Keratinocyte (primary cell): ENCODE measurements around the gene CCDC172. TPM values are rescaled to one million over a fixed set of nuclear protein-coding genes. Genes with fewer than 3 reads are reported as not detected.

Experiments used
- DNase-seq: peaks from one replicate; pipeline ENCODE4 v3.0.0-alpha.2; 2011; ENCODE audit warnings: low read depth, missing footprints, low spot score
- FAIRE-seq: peaks from 2 replicates; lab custom pipeline; 2011; peaks lifted over from hg19 to GRCh38; lab: Jason Lieb, UNC
- H2AFZ ChIP-seq: 2 replicates; pipeline ENCODE4 v1.6.0; 2012; ENCODE audit warnings: low read length, control low read depth, inconsistent platforms; ENCODE audit not compliant: control insufficient read depth
- H3K27ac ChIP-seq: 2 replicates; pipeline ENCODE4 v1.5.1; 2011; ENCODE audit warnings: low read length; ENCODE audit not compliant: control insufficient read depth, insufficient read depth
- H3K27me3 ChIP-seq: 3 replicates; pipeline ENCODE4 v1.6.0; 2011; ENCODE audit warnings: low read length; ENCODE audit not compliant: control insufficient read depth, insufficient read depth; ENCODE audit errors: extremely low read depth
- H3K36me3 ChIP-seq, 2 experiments: 2 replicates in 1 of 2; 3 replicates in 1 of 2; pipeline ENCODE4 v1.5.1; 2011; ENCODE audit warnings: low read length in 2 of 2, mild to moderate bottlenecking in 1 of 2; ENCODE audit not compliant: control insufficient read depth in 2 of 2, insufficient read depth in 2 of 2; ENCODE audit errors: extremely low read depth in 1 of 2
- H3K4me1 ChIP-seq: 3 replicates; pipeline ENCODE4 v1.5.1; 2011; ENCODE audit warnings: low read length; ENCODE audit not compliant: control insufficient read depth, insufficient read depth; ENCODE audit errors: extremely low read depth
- H3K4me2 ChIP-seq: 3 replicates; pipeline ENCODE4 v1.6.0; 2011; ENCODE audit warnings: low read depth, low read length; ENCODE audit not compliant: control insufficient read depth, insufficient read depth; ENCODE audit errors: extremely low read depth
- H3K4me3 ChIP-seq, 3 experiments: fragments of 200-600 bp in 1 of 3; sonication (generic) in 1 of 3; 2 replicates in 2 of 3; 3 replicates in 1 of 3; pipeline ENCODE4 v1.5.1; 2011 to 2016; ENCODE audit warnings: low read length in 3 of 3, mild to moderate bottlenecking in 3 of 3, control low read depth in 2 of 3, inconsistent platforms in 1 of 3, low read depth in 1 of 3, mixed read lengths in 1 of 3, mixed run types in 1 of 3, moderate library complexity in 1 of 3; ENCODE audit not compliant: control insufficient read depth in 2 of 3, insufficient read depth in 2 of 3; ENCODE audit errors: extremely low read depth in 1 of 3
- H3K79me2 ChIP-seq: 2 replicates; pipeline ENCODE4 v1.6.0; 2012; ENCODE audit warnings: low read length; ENCODE audit not compliant: control insufficient read depth, insufficient read depth
- H3K9ac ChIP-seq: 3 replicates; pipeline ENCODE4 v1.6.0; 2011; ENCODE audit warnings: low read length; ENCODE audit not compliant: control insufficient read depth, insufficient read depth; ENCODE audit errors: extremely low read depth
- H3K9me1 ChIP-seq: 3 replicates; pipeline ENCODE4 v1.6.0; 2011; ENCODE audit warnings: low read length; ENCODE audit not compliant: control insufficient read depth, insufficient read depth; ENCODE audit errors: extremely low read depth
- H3K9me3 ChIP-seq: 2 replicates; pipeline ENCODE4 v1.5.1; 2012; ENCODE audit warnings: low read depth, low read length; ENCODE audit not compliant: control insufficient read depth
- H4K20me1 ChIP-seq: 3 replicates; pipeline ENCODE4 v1.6.0; 2011; ENCODE audit warnings: low read length; ENCODE audit not compliant: control insufficient read depth, insufficient read depth; ENCODE audit errors: extremely low read depth
- CTCF ChIP-seq, 3 experiments: IDR thresholded peaks in 1 of 3; conservative IDR thresholded peaks in 1 of 3; optimal IDR thresholded peaks in 1 of 3; 2 replicates in 2 of 3; 3 replicates in 1 of 3; pipeline versions ENCODE3 to v1.5.1; 2011; ENCODE audit warnings: low read length in 3 of 3, mild to moderate bottlenecking in 3 of 3, moderate library complexity in 2 of 3, control low read depth in 1 of 3, inconsistent platforms in 1 of 3; ENCODE audit not compliant: insufficient read depth in 2 of 3; ENCODE audit errors: extremely low read depth in 1 of 3
- EZH2 ChIP-seq: IDR thresholded peaks from one replicate; pipeline ENCODE4 v1.6.1; 2012; ENCODE audit warnings: inconsistent platforms, mild to moderate bottlenecking, low read length, moderate library complexity
- dilution Hi-C: fragments of 300-500 bp; cut with MboI; formaldehyde crosslinking; loops from one replicate; pipeline ENCODE4 v1.7.0; 2020; ENCODE audit warnings: low sequenced_read_pairs; ENCODE audit not compliant: extremely low pct_ligation_motif_present
- polyA plus RNA-seq, 5 experiments: library from polyadenylated mRNA; depleted of rRNA in 3 of 5; stranded (reverse) in 3 of 5; stranded (forward) in 1 of 5; unstranded in 1 of 5; fragments of >200 nt; gene quantifications; 1 replicate in 1 of 5; 2 replicates in 3 of 5; 3 replicates in 1 of 5; pipeline versions ENCODE4 v1.2.1 to v1.2.3, GENCODE V29; 2011 to 2012; ENCODE audit warnings: missing spikeins in 2 of 5, low read depth in 1 of 5, low replicate concordance in 1 of 5

The CCDC172 gene
- polyA plus RNA-seq, 1 donor (not counting 4 experiments of a cell fraction or from before 2014, with no cell fraction given): not detected

- H2AFZ ChIP-seq: no peak overlapping the region
- dilution Hi-C loops: no loop called here
- no peak overlapping the region for H3K4me2 ChIP-seq
- FAIRE-seq: no peak
- no peak for DNase-seq
- H3K79me2 ChIP-seq: no peaks in the 10 kb centered on the region
- peaks cover 8% of the 10 kb centered on the region for H3K4me1 ChIP-seq
- H3K27me3 ChIP-seq: no peaks in the 10 kb centered on the region
- H3K36me3 ChIP-seq: no peaks in the 10 kb centered on the region
- no peak overlapping the region for H3K27ac ChIP-seq
- no peak overlapping the region for H3K9ac ChIP-seq
- no peaks in the 10 kb centered on the region for H3K9me3 ChIP-seq
- TF ChIP-seq EZH2: no peak
- no peak for TF ChIP-seq CTCF (optimal IDR thresholded peaks at IDR 0.05 in 1 of 3, IDR thresholded peaks at IDR 0.05 in 1 of 3, conservative IDR thresholded peaks at IDR 0.05 in 1 of 3; ENCODE audit: extremely low read depth in 1 of 3, insufficient read depth in 2 of 3, low read length in 3 of 3)
- H3K4me3 ChIP-seq: no peak overlapping the region
- H3K9me1 ChIP-seq: no peaks in the 10 kb centered on the region
- no peaks in the 10 kb centered on the region for H4K20me1 ChIP-seq
Measured at GRCh38 chr10:116356833-116357232, 32.6 kb downstream of the CCDC172 start.

GRCh38 chr10:116364868-116365267, 40.6 kb downstream of the CCDC172 start:
- H3K27me3 ChIP-seq: no peaks in the 10 kb centered on the region
- TF ChIP-seq CTCF (optimal IDR thresholded peaks at IDR 0.05 in 1 of 3, IDR thresholded peaks at IDR 0.05 in 1 of 3, conservative IDR thresholded peaks at IDR 0.05 in 1 of 3; ENCODE audit: extremely low read depth in 1 of 3, insufficient read depth in 2 of 3, low read length in 3 of 3) (no peak), EZH2 (no peak)

More at GRCh38 chr10:116364868-116365267, 40.6 kb downstream of the CCDC172 start:
- FAIRE-seq: no peak
- no peak overlapping the region for H3K4me3 ChIP-seq
- no peak overlapping the region for H3K4me2 ChIP-seq
- dilution Hi-C loops: no loop called here
- no peak for DNase-seq
- H3K9me1 ChIP-seq: no peaks in the 10 kb centered on the region
- no peak overlapping the region for H2AFZ ChIP-seq
- no peaks in the 10 kb centered on the region for H3K36me3 ChIP-seq
- no peaks in the 10 kb centered on the region for H3K79me2 ChIP-seq
- no peaks in the 10 kb centered on the region for H4K20me1 ChIP-seq
- no peak overlapping the region for H3K27ac ChIP-seq
- no peaks in the 10 kb centered on the region for H3K4me1 ChIP-seq
- no peaks in the 10 kb centered on the region for H3K9me3 ChIP-seq
- H3K9ac ChIP-seq: no peak overlapping the region
